Dendritic cell treated with granulocyte-macrophage colony-stimulating factor and Interleukin-4, amounts not matched to agents 40 ng/mL and 50 ng/mL, for 4 days (primary cell): ENCODE data around the gene KRTAP10-8.
"Not testable (repeated sequence)": the region's sequence is repeated elsewhere in the genome, so short reads cannot be mapped to it uniquely, and the experiment has no call there.

Source experiments
- H3K27ac Mint-ChIP-seq: one replicate; pipeline ENCODE4 v1.8.0; 2022; ENCODE audit warnings: mild to moderate bottlenecking, mixed read lengths
- H3K27me3 Mint-ChIP-seq: one replicate; pipeline ENCODE4 v1.8.0; 2022; ENCODE audit warnings: mild to moderate bottlenecking, mixed read lengths
- H3K36me3 Mint-ChIP-seq: one replicate; pipeline ENCODE4 v1.8.0; 2022; ENCODE audit warnings: low read depth, mixed read lengths
- H3K4me1 Mint-ChIP-seq: one replicate; pipeline ENCODE4 v1.8.0; 2022; ENCODE audit warnings: low read depth, mixed read lengths
- H3K4me3 Mint-ChIP-seq: one replicate; pipeline ENCODE4 v1.8.0; 2022; ENCODE audit warnings: mild to moderate bottlenecking, moderate library complexity, mixed read lengths
- H3K9me3 Mint-ChIP-seq: one replicate; pipeline ENCODE4 v1.8.0; 2022; ENCODE audit warnings: mixed read lengths
- intact Hi-C: fragments of 100-400 bp; cut with micrococcal nuclease; formaldehyde crosslinking; loops from one replicate; pipeline ENCODE4 v1.15.0; 2022

KRTAP10-8 gene

DNA sequence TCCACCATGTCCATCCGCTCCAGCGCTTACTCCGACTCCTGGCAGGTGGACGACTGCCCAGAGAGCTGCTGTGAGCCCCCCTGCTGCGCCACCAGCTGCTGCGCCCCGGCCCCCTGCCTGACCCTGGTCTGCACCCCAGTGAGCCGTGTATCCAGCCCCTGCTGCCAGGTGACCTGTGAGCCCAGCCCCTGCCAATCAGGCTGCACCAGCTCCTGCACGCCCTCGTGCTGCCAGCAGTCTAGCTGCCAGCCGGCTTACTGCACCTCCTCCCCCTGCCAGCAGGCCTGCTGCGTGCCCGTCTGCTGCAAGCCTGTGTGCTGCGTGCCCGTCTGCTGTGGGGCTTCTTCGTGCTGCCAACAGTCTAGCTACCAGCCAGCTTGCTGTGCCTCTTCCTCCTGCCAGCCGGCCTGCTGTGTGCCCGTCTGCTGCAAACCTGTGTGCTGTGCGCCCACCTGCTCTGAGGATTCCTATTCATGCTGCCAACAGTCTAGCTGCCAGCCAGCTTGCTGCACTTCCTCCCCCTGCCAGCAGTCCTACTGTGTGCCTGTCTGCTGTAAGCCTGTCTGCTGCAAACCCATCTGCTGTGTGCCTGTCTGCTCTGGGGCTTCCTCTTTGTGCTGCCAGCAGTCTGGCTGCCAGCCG lies 15.4 kb downstream of the KRTAP10-8 start:
- H3K4me1 Mint-ChIP-seq, H3K27ac Mint-ChIP-seq: not testable (repeated sequence)

DNA sequence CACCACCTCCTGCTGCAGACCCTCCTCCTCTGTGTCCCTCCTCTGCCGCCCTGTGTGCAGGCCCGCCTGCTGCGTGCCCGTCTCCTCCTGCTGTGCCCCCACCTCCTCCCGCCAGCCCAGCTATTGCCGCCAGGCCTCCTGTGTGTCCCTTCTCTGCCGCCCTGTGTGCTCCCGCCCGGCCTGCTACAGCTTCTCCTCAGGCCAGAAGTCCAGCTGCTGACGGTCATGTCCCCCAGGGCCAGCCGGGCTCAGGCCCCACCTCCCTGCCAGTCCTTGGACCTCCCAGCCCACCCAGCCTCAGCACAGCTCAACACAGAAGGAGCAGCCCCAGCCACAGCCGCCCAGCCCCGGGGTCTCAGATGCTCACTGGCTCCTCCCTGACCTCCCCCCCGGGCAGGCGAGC lies 16.0 kb downstream of the KRTAP10-8 start:
- intact Hi-C loops, H3K27ac Mint-ChIP-seq, H3K36me3 Mint-ChIP-seq, H3K4me1 Mint-ChIP-seq, H3K4me3 Mint-ChIP-seq: not testable (repeated sequence)
- Mint-ChIP-seq H3K9me3 (peaks cover 55% of the 10 kb centered on the region), H3K27me3 (peaks cover 21% of the 10 kb centered on the region)

More for the DNA sequence above, 15.4 kb downstream of the KRTAP10-8 start:
- intact Hi-C loops, H3K4me3 Mint-ChIP-seq, H3K36me3 Mint-ChIP-seq: not testable (repeated sequence)
- Mint-ChIP-seq H3K9me3 (peaks cover 55% of the 10 kb centered on the region), H3K27me3 (peaks cover 21% of the 10 kb centered on the region)

DNA sequence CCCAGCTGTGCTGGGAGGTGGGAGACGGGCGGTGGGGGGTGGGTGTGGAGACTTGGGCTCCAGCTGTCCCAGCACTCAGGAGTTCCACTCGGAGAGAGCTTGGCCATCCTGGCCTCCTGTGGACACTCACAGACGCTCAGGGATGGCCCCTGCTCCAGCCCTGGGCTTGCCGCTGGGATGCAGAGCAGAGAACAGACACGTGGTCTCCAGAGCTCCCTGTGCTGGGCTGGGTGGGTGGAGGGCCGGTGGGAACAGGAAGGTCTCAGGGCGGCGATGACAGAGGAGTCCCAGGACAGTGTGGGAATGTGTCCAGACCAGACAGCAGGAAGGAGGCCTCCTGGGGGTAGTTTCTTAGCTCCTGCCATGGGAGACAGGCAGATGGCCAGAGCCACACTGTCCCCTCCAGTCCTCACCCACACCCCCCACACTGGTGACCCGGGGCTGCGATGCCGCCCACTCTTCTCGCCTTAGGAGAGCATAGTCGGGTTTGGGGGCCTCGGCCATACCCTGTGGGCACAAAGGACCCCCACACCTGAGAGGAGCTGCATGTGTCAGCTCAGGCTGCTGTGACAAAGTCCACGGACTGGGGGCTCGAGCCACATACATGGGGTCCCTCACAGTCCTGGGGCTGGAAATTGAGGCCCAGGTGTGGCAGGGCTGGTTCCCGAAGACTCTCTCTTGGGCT lies 17.0 kb downstream of the KRTAP10-8 start:
- H3K4me1 Mint-ChIP-seq, result no peaks in the 10 kb centered on the region
- peaks cover 52% of the 10 kb centered on the region for H3K9me3 Mint-ChIP-seq
- H3K36me3 Mint-ChIP-seq, result no peaks in the 10 kb centered on the region
- intact Hi-C loops, result no loop called here
- no peak overlapping the region for H3K27ac Mint-ChIP-seq
- H3K4me3 Mint-ChIP-seq, result no peak overlapping the region
- H3K27me3 Mint-ChIP-seq, result peaks cover 21% of the 10 kb centered on the region

DNA sequence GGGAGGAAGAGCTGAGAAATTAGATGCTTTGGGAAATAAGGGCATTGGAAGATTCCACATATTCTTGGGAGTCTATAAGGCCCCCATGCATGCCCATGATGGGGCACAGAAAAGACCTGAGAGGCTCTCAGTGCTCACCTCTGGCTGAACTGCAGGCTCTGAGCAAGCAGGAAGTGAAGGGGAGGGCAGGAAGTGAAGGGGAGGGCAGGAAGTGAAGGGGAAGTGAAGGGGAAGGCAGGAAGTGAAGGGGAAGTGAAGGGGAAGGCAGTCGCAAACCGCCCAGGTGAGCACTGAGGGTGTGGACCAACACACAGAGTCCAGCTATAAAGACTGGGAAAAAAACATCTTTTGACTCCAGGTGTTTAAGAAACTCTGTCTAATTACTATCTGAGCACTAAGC lies 18.6 kb downstream of the KRTAP10-8 start:
- H3K27ac Mint-ChIP-seq, result no peak overlapping the region
- H3K27me3 Mint-ChIP-seq, result peaks cover 18% of the 10 kb centered on the region
- H3K4me1 Mint-ChIP-seq, result no peaks in the 10 kb centered on the region
- peaks cover 41% of the 10 kb centered on the region for H3K9me3 Mint-ChIP-seq
- intact Hi-C loops, result no loop called here
- H3K36me3 Mint-ChIP-seq, result no peaks in the 10 kb centered on the region
- H3K4me3 Mint-ChIP-seq, result no peak overlapping the region

DNA sequence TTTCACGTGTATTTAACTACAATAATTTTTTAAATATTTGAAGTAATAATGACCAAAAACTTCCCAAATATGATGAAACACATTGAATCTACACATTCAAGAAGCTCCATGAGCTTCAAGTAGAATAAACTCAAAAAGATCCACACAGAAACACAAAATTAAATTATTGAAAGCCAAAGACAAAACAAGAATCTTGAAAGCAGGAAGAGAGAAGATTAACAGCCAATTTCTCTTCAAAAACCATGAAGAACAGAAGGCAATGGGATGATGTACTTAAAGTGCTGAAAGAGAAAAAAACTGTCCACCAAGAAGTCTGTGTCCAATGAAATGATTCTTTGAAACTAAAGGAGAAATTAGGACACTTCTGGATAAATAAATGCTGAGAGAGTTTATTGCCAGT lies 20.2 kb downstream of the KRTAP10-8 start:
- intact Hi-C loops, result no loop called here
- no peaks in the 10 kb centered on the region for H3K36me3 Mint-ChIP-seq
- peaks cover 41% of the 10 kb centered on the region for H3K9me3 Mint-ChIP-seq
- H3K27ac Mint-ChIP-seq, result no peak overlapping the region
- H3K27me3 Mint-ChIP-seq, result peaks cover 19% of the 10 kb centered on the region
- no peaks in the 10 kb centered on the region for H3K4me1 Mint-ChIP-seq
- no peak overlapping the region for H3K4me3 Mint-ChIP-seq

DNA sequence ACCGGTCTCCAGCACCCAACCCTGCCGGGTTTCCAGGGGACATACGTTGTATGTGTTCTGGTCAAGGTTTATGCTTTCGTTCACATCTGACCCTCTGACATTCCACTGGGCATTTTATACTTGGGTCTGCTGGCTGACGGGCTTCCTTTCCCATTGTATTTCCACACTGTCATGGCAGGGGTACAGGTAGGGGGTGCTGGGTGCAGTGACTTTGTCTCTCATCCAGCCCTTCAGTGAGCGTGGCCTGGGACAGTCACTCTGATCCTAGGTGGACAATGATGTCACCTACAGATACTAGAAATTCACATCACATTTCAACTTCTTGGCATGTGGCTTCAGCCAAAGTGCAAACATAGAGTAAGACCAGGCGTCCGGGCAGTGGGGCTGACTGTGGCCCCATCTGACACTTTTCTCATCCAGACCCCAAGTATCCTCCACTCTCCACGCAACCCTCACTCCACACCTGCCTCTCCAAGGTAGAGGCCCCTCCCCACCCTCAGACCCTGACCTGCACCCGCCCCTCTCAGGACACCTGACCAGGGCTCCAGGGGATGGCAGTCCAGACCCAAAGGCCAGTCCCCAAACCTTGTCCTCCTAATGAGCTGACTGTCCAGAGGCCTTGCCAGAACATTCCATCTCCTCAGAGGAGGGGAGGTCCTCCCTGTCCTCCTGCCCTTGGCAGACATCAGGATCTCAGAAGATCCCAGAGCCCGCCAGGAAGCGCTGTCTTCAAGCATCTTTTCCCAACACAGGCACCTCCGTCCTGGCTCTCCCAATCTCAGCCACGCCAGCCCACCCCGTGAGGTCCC lies 24.5 kb downstream of the KRTAP10-8 start:
- H3K27ac Mint-ChIP-seq, result no peak overlapping the region
- peaks cover 8% of the 10 kb centered on the region for H3K27me3 Mint-ChIP-seq
- H3K36me3 Mint-ChIP-seq, result no peaks in the 10 kb centered on the region
- H3K9me3 Mint-ChIP-seq, result peaks cover 39% of the 10 kb centered on the region
- intact Hi-C loops, result no loop called here
- H3K4me3 Mint-ChIP-seq, result no peak overlapping the region
- no peaks in the 10 kb centered on the region for H3K4me1 Mint-ChIP-seq

DNA sequence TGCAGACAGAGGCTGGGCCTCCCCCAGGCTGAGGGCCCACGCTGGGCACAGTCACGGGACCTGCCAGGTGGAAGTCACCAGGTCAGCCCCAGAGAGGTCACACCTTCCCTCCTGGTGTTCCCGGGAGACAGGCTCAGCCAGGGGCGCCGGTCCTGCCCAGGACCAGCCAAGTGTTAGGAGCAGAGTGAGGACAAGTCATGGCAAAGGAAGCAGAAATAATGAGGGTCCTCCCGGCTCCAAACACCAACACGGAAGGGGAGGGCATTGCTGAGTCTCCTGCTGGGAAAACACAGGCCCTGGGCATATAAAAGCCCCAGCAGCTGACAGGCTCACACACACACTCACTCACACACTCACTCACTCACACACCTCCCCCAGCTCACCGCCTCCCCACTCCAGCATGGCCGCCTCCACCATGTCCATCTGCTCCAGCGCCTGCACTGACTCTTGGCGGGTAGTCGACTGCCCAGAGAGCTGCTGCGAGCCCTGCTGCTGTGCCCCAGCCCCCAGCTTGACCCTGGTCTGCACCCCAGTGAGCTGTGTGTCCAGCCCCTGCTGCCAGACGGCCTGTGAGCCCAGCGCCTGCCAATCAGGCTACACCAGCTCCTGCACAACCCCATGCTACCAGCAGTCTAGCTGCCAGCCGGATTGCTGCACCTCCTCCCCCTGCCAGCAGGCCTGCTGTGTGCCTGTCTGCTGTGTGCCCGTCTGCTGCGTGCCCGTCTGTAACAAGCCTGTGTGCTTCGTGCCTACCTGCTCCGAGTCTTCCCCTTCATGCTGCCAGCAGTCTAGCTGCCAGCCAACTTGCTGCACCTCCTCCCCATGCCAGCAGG lies 25.4 kb downstream of the KRTAP10-8 start, which contains the start of gene KRTAP10-10:
Gene KRTAP10-10, plus strand, starts transcription at position 339 of the 833 bp plus-strand sequence. Its CDS starts 62 bp downstream, at position 401.
- Mint-ChIP-seq H3K9me3 (peaks cover 34% of the 10 kb centered on the region), H3K36me3 (no peaks in the 10 kb centered on the region), H3K4me1 (no peaks in the 10 kb centered on the region), H3K27me3 (peaks cover 6% of the 10 kb centered on the region), H3K4me3 (no peak within 1 kb of the TSS), H3K27ac (no peak within 1 kb of the TSS)
- intact Hi-C loops, result no loop called here

DNA sequence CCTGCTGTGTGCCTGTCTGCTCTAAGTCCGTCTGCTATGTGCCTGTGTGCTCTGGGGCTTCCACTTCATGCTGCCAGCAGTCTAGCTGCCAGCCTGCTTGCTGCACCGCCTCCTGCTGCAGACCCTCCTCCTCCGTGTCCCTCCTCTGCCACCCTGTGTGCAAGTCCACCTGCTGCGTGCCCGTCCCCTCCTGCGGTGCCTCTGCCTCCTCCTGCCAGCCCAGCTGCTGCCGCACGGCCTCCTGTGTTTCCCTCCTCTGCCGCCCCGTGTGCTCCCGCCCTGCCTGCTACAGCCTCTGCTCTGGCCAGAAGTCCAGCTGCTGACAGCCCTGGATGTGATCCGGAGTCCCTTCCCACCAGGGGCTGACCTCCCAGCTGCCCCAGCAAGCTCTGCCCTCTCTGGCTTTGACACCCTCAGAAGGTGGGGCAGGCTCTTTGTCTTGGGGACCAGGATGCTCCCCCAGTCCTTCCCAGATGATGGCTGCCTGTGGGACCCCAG lies 26.0 kb downstream of the KRTAP10-8 start:
- intact Hi-C loops, H3K36me3 Mint-ChIP-seq, H3K27ac Mint-ChIP-seq: not testable (repeated sequence)

DNA sequence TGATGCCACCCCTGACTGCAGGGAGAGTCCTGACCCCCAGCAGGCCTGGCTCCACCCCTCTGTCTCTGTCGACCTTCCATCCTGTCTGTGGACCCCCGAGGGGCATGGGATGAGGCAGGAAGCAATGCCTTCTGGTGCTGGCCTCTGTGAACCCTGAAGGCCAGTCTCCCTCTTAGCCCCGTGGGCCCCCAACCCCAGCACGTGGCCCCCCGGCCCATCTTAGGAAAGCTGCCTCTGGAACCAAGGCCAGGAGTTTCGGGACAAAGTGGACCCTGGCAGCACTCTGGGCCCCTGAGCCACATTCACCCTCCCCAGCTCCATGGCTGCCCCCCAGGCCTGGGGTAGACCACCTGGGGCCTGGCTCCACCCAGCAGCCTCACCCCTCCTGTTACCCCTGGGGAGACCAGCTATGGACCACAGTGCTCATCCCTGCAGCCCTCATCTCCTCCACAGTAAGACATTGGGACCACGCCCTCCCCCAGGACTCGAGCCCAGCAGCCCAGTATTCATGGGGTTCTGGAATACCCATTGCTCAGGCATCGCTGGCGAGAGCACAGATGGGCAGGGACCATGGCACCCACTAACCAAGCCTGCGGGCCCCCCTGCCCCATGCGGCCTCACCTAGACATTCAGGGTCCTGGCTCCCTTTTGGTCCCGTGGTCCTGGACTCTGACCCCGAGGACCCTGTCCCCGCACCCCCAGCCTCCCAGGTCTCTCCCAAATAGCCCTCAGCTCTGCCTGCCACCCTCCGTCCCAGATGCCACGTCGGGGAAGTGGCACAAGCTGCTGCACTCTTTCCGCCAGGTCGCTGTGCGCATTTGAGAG lies 26.8 kb downstream of the KRTAP10-8 start:
- intact Hi-C loops, H3K4me1 Mint-ChIP-seq, H3K36me3 Mint-ChIP-seq, H3K27ac Mint-ChIP-seq, H3K4me3 Mint-ChIP-seq, H3K27me3 Mint-ChIP-seq: not testable (repeated sequence)
- H3K9me3 Mint-ChIP-seq, result peaks cover 31% of the 10 kb centered on the region

More for the DNA sequence above, 26.0 kb downstream of the KRTAP10-8 start:
- not testable (repeated sequence) for H3K4me1 Mint-ChIP-seq, H3K4me3 Mint-ChIP-seq, H3K27me3 Mint-ChIP-seq
- peaks cover 30% of the 10 kb centered on the region for H3K9me3 Mint-ChIP-seq

DNA sequence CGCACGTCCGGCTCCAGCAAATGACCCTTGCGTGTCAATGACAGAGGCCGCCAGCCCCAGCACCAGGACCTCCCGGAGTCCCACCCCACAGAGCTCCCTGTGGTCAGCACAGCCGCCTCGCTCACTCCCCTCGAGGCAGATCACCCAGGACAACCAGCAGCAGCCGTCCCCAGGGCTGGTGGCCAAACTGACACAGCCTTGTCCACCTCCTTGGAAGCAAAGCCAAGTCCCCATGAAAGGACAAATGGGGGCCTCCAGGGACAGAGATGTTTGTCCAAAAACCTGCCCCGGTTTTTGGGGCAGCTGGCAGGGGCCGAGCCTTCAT lies 27.4 kb downstream of the KRTAP10-8 start:
- H3K27ac Mint-ChIP-seq, result no peak overlapping the region
- no peak overlapping the region for H3K4me3 Mint-ChIP-seq
- H3K9me3 Mint-ChIP-seq, result peaks cover 37% of the 10 kb centered on the region
- H3K4me1 Mint-ChIP-seq, result no peaks in the 10 kb centered on the region
- H3K36me3 Mint-ChIP-seq, result no peaks in the 10 kb centered on the region
- intact Hi-C loops, result no loop called here
- peaks cover 6% of the 10 kb centered on the region for H3K27me3 Mint-ChIP-seq

DNA sequence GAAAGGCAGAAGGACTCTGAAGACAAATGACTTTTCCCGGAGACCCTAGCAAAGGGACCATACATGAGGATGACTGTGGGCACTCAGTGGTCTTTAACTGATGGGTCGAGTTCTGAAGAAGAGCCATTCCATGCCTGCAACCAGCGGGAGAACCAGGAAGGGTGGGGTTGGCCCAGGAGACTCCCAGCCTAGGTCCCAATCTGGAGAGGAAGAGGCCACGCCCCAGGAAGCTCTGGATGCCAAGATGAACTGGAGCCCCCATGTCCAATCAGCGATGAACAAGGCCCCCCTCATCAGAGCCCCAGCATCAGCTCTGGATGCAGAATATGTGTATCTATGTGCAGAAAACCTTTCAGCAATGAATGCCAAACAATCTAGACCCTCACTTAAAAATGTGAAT lies 28.9 kb downstream of the KRTAP10-8 start:
- H3K36me3 Mint-ChIP-seq, result no peaks in the 10 kb centered on the region
- no peak overlapping the region for H3K4me3 Mint-ChIP-seq
- intact Hi-C loops, result no loop called here
- H3K27me3 Mint-ChIP-seq, result peaks cover 6% of the 10 kb centered on the region
- peaks cover 46% of the 10 kb centered on the region for H3K9me3 Mint-ChIP-seq
- no peak overlapping the region for H3K27ac Mint-ChIP-seq
- H3K4me1 Mint-ChIP-seq, result no peaks in the 10 kb centered on the region

DNA sequence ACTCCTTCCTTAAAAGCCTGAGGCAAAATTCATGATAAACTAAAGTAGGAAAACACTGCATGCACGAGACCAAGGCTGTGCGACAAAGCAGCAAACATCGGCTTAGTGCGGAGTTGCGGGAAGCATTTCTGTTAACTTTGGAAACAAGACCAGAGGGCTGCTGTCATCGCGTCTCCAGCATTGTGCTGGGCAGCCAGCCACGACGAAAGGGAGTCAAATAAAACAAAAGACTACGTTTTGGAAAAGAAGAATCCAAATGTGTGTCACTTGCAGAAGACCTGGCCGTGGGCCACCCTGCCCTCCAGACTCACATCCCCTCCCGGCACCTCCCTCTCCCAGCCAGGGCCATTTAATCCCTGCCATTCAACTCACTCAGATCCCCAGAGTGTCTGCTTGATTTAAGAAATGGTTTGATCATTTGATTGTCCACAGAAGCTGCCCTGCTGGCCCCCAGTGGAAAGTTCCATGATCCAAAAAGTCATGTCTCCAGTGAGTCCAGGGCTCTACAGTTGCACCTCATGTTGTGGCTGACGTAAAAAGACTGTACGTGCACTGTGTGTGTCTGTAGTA lies 31.9 kb downstream of the KRTAP10-8 start:
- intact Hi-C loops, result no loop called here
- peaks cover 46% of the 10 kb centered on the region for H3K9me3 Mint-ChIP-seq
- peaks cover 7% of the 10 kb centered on the region for H3K27me3 Mint-ChIP-seq
- H3K27ac Mint-ChIP-seq, result no peak overlapping the region
- H3K4me1 Mint-ChIP-seq, result no peaks in the 10 kb centered on the region
- no peaks in the 10 kb centered on the region for H3K36me3 Mint-ChIP-seq
- no peak overlapping the region for H3K4me3 Mint-ChIP-seq

DNA sequence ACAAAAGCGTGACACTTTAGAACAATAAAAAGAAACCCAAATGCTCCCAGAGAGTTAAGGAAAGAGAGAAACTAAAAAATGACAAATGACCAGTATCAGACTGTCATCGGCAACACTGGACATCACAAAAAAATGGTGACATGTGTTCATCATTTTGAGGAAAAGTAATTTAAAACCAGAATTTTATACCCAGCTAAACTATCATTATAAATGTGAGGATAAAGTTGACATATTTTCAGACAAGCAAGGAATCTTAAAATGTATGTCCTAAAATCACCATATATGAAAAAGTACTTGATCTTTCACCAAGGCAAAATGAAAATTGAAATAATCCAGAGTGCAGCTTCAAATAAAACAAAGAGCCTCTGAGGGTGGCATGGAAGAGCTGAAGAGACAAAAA lies 33.0 kb downstream of the KRTAP10-8 start:
- Mint-ChIP-seq H3K4me3 (no peak overlapping the region), H3K27ac (no peak overlapping the region), H3K4me1 (no peaks in the 10 kb centered on the region), H3K9me3 (peaks cover 44% of the 10 kb centered on the region), H3K36me3 (no peaks in the 10 kb centered on the region), H3K27me3 (peaks cover 7% of the 10 kb centered on the region)
- intact Hi-C loops, result no loop called here
